IPS-18c (cell line): ENCODE measurements around the gene CNTNAP4.

Experiments used
- H3K4me3 ChIP-seq: 2 replicates; pipeline ENCODE4 v1.7.0; 2013; ENCODE audit warnings: low read depth, mild to moderate bottlenecking, low read length, moderate library complexity; ENCODE audit not compliant: insufficient read depth
- H3K9me3 ChIP-seq: one replicate; pipeline ENCODE4 v1.6.1; 2013; ENCODE audit warnings: mild to moderate bottlenecking, low read length, moderate library complexity; ENCODE audit not compliant: control insufficient read depth, insufficient read depth

The CNTNAP4 gene

GRCh38 chr16:76446251-76446650, 169.1 kb downstream of the CNTNAP4 start:
- H3K4me3 ChIP-seq = no peak overlapping the region
- no peaks in the 10 kb centered on the region for H3K9me3 ChIP-seq

GRCh38 chr16:76450890-76451289, 173.7 kb downstream of the CNTNAP4 start:
- no peak overlapping the region for H3K4me3 ChIP-seq

GRCh38 chr16:76455257-76455656, 178.1 kb downstream of the CNTNAP4 start:
- Histone ChIP-seq H3K4me3 (no peak overlapping the region), H3K9me3 (no peaks in the 10 kb centered on the region)

More at GRCh38 chr16:76450890-76451289, 173.7 kb downstream of the CNTNAP4 start:
- H3K9me3 ChIP-seq = no peaks in the 10 kb centered on the region

- Histone ChIP-seq H3K4me3 (no peak overlapping the region), H3K9me3 (no peaks in the 10 kb centered on the region)
These were observed 178.8 kb downstream of the CNTNAP4 start for GRCh38 chr16:76456016-76456415.

- no peaks in the 10 kb centered on the region for H3K9me3 ChIP-seq
- H3K4me3 ChIP-seq = no peak overlapping the region
These were observed 181.9 kb downstream of the CNTNAP4 start for GRCh38 chr16:76459111-76459510.

GRCh38 chr16:76461836-76462235, 184.6 kb downstream of the CNTNAP4 start:
- H3K9me3 ChIP-seq = no peaks in the 10 kb centered on the region
- H3K4me3 ChIP-seq = no peak overlapping the region

GRCh38 chr16:76464955-76465620, 187.9 kb downstream of the CNTNAP4 start:
- H3K9me3 ChIP-seq = no peaks in the 10 kb centered on the region
- H3K4me3 ChIP-seq = no peak overlapping the region

- Histone ChIP-seq H3K9me3 (no peaks in the 10 kb centered on the region), H3K4me3 (no peak overlapping the region)
These were observed 189.7 kb downstream of the CNTNAP4 start for GRCh38 chr16:76466871-76467270.

GRCh38 chr16:76474048-76474447, 196.8 kb downstream of the CNTNAP4 start:
- H3K9me3 ChIP-seq = no peaks in the 10 kb centered on the region
- no peak overlapping the region for H3K4me3 ChIP-seq

GRCh38 chr16:76478105-76478504, 200.9 kb downstream of the CNTNAP4 start:
- Histone ChIP-seq H3K9me3 (no peaks in the 10 kb centered on the region), H3K4me3 (no peak overlapping the region)

GRCh38 chr16:76483307-76483909, 206.2 kb downstream of the CNTNAP4 start:
- no peaks in the 10 kb centered on the region for H3K9me3 ChIP-seq
- no peak overlapping the region for H3K4me3 ChIP-seq

- no peaks in the 10 kb centered on the region for H3K9me3 ChIP-seq
These were observed 206.8 kb downstream of the CNTNAP4 start for GRCh38 chr16:76484020-76484419.

GRCh38 chr16:76486740-76487139, 209.5 kb downstream of the CNTNAP4 start:
- no peak overlapping the region for H3K4me3 ChIP-seq
- no peaks in the 10 kb centered on the region for H3K9me3 ChIP-seq

More at GRCh38 chr16:76484020-76484419, 206.8 kb downstream of the CNTNAP4 start:
- H3K4me3 ChIP-seq = no peak overlapping the region

GRCh38 chr16:76487411-76488064, 210.3 kb downstream of the CNTNAP4 start:
- Histone ChIP-seq H3K4me3 (no peak overlapping the region), H3K9me3 (no peaks in the 10 kb centered on the region)

GRCh38 chr16:76488065-76488417, 210.8 kb downstream of the CNTNAP4 start:
- H3K4me3 ChIP-seq = no peak overlapping the region

GRCh38 chr16:76490036-76490639, 212.9 kb downstream of the CNTNAP4 start:
- Histone ChIP-seq H3K9me3 (no peaks in the 10 kb centered on the region), H3K4me3 (no peak overlapping the region)

More at GRCh38 chr16:76488065-76488417, 210.8 kb downstream of the CNTNAP4 start:
- H3K9me3 ChIP-seq = no peaks in the 10 kb centered on the region

- H3K4me3 ChIP-seq = no peak overlapping the region
- H3K9me3 ChIP-seq = no peaks in the 10 kb centered on the region
These were observed 222.8 kb downstream of the CNTNAP4 start for GRCh38 chr16:76500006-76500405.

- no peak overlapping the region for H3K4me3 ChIP-seq
- no peaks in the 10 kb centered on the region for H3K9me3 ChIP-seq
These were observed 224.9 kb downstream of the CNTNAP4 start for GRCh38 chr16:76502063-76502462.
